GM12892 (cell line): Measurements from ENCODE around the gene SIK3.

Experiments
- POLR2A ChIP-seq: IDR thresholded peaks from 2 replicates; pipeline ENCODE4 v1.6.1; 2011; ENCODE audit warnings: low read depth, low read length, control low read depth
- TAF1 ChIP-seq: IDR thresholded peaks from 2 replicates; pipeline ENCODE4 v1.6.1; 2011; ENCODE audit warnings: low read depth, mild to moderate bottlenecking, control low read depth, low read length, borderline replicate concordance

DNA sequence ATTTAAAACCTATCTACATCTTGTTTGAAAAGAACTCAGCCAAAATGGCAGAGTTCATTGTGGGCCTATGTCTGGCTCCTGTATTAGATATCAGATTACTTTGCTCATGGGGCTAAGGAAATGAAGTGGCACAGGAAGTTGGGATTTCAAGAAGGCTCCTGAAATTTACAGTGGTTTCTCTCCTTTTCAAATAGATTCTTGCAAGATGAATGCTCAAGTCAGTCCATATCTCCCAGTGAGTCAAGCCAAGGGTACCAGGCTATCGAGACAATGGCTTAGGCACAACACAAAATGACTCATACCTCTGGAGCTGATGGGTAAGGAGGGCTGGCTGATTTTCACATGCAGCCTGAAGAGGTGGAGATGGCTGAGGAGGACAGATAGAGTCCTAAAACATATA is 236.7 kb downstream of the SIK3 start:
- TF ChIP-seq POLR2A (no peak), TAF1 (no peak)
